ENCODE results near the gene UBE4A. TPM values are rescaled to one million over a fixed set of nuclear protein-coding genes. Genes with fewer than 3 reads are reported as not detected.
A peak's percentile ranks its signal among the peaks of the same experiment; 100 is the strongest.
"Not testable (repeated sequence)": the region's sequence is repeated elsewhere in the genome, so short reads cannot be mapped to it uniquely, and the experiment has no call there.

Gene UBE4A
- total RNA-seq, 1 donor, result 58.3 TPM

DNA sequence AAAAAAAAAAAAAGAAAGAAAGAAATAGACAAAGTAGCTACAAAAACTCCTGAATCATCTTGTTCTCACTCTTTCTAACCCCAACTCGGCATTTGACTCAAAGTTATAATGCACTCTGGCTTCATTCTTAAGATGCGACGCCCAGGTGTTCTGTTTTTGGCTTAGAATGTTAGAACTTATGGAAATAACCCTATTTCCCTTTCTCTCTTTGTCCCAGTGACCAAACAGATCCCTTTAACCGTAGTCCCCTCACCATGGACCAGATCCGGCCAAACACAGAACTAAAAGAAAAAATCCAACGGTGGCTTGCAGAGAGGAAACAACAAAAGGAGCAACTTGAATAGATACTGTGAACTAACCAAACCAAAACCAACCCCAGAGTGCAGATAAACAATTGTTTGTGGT, 36.7 kb downstream of the UBE4A start:
- TF ChIP-seq, protein P1, sequence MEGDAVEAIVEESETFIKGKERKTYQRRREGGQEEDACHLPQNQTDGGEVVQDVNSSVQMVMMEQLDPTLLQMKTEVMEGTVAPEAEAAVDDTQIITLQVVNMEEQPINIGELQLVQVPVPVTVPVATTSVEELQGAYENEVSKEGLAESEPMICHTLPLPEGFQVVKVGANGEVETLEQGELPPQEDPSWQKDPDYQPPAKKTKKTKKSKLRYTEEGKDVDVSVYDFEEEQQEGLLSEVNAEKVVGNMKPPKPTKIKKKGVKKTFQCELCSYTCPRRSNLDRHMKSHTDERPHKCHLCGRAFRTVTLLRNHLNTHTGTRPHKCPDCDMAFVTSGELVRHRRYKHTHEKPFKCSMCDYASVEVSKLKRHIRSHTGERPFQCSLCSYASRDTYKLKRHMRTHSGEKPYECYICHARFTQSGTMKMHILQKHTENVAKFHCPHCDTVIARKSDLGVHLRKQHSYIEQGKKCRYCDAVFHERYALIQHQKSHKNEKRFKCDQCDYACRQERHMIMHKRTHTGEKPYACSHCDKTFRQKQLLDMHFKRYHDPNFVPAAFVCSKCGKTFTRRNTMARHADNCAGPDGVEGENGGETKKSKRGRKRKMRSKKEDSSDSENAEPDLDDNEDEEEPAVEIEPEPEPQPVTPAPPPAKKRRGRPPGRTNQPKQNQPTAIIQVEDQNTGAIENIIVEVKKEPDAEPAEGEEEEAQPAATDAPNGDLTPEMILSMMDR (IDR thresholded peaks at IDR 0.05; ENCODE audit: insufficient read depth, low read depth, low read length), result no peak
- no peak for DNase-seq (ENCODE audit: low read depth)
- no peak overlapping the region for H3K4me3 ChIP-seq (ENCODE audit: low read depth, low read length)

DNA sequence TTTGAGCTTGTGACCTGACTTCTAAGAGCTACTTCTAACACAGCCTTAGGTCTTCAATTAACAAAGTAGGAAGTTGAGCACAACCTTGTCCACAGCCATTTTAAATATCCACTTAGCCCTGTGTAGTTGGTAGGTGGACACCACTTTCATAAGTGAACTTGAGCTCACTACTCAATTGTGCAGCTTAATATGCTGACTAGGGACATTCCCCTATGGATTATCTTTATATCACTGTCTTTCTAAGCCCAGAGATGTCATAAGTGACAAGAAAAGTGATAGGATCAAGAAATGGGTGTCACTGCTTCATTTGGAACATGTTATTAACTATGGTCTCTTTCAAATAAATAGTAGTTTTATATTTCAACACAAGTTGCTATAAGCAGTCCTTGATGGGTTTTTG, 38.0 kb downstream of the UBE4A start:
- DNase-seq (ENCODE audit: low read depth), result no peak
- H3K4me3 ChIP-seq (ENCODE audit: low read depth, low read length), result no peak overlapping the region
- TF ChIP-seq, protein P1 (IDR thresholded peaks at IDR 0.05; ENCODE audit: insufficient read depth, low read depth, low read length), result no peak

DNA sequence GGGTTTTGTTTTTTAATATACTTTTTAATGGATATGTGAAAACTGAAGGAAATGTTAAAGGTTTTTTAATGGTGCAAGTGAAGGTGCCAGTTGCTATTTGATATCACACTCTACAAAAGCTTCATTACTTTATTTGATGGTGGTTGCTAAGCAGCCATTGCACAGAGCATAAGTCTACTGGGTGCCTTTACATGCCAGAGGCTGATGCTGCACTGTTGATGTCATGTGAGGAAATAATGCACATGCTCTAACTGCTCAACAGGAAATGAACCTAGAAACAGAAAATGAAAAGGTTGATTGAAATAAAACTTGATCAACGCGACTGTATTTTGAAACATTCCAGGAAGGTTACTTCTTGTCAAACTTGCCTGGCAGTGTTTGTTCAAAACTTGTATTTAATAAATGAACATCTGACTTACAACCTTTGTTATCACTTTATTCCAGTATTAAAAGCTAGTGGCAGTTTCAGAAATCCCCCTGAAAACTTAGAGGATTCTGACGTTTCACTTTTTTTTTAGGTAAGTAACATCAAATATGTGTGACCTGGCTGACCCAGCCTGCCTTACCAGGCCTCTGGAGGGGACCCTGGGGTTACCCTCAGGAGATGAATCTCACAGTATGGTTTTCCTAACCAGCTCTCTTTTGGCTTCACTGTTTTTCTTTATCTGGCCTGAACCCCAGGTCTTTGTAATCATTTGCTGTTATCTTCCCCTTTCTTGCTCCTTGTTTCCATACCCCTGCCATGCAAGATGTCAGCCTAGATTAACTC, 39.6 kb downstream of the UBE4A start:
- no peak overlapping the region for H3K4me3 ChIP-seq (ENCODE audit: low read depth, low read length)
- TF ChIP-seq, protein P1 (IDR thresholded peaks at IDR 0.05; ENCODE audit: insufficient read depth, low read depth, low read length), result no peak
- DNase-seq (ENCODE audit: low read depth), result peak; percentile 8

DNA sequence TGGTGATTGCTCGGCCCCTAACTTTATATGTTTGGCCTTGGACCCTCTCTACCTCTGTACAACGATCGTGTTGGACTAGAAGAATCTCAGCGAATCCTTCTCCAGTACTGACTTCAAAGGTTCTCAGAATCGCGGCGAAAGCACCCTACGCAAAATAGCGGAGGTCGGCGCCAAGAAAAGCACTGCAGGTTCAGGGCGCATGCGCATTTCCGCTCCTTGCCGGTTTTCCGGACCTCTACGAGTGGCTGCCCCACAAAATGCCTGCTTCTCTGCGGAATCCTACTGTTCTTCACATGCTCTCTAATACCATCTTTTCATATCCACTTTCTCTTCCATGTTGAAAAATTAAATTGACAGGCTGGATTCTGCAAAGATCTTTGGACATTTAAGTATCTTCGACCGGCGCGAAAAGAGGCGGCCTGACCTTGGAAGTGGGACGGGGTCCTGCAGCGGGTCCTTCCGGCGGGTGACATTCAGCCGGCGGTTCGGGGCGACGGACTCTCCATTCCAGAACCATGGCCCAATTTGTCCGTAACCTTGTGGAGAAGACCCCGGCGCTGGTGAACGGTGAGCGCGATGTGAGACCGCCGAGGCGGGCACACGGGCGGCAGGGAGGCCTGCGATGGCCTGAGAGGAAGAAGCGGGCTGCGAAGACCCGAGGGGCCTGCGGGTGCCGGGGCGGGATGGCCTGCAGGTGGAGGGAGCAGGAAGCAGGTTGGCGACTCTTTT, 41.9 kb downstream of the UBE4A start, which contains the start of gene ATP5MG:
Gene ATP5MG, plus strand, starts transcription at position 456 of the 729 bp plus-strand sequence. Its CDS starts 60 bp downstream, at position 516.
- H3K4me3 ChIP-seq (ENCODE audit: low read depth, low read length), result peak within 1 kb of the TSS; percentile 80
- peak; percentile 87 for DNase-seq (ENCODE audit: low read depth)
- TF ChIP-seq, protein P1 (IDR thresholded peaks at IDR 0.05; ENCODE audit: insufficient read depth, low read depth, low read length), result no peak

DNA sequence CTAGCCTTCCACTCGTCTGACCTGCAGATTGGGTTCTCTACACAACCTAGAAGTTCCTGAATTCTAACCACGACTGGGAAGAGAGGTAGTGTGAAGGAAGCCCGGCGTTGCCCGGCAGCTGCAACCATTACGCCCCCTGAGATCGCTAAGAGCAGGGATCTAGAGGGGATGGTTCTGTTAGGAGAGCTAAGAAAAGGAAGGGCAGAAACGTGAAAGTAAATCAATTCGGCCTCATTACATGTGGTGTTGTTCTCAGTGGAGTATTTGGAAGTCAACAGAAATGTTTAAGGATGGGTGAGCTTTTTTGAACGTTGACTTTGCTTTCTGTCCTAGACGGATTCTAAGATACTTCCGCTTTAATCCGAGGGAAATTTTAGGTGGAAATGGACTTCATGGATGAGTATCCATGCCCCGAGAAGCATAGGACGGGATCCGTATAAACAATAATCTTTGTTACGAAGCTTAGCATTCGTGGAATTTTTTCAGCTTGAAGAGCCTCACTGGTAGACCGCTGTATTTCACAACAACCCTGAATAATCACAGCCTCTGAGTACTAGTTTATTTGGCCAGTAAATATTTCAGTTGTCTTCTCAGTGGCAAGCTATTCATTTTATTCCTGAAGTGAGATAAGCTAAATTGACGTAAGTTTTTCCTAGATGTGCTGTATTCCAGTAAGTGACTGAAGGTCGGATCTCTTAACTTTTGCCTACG, 42.6 kb downstream of the UBE4A start:
- H3K4me3 ChIP-seq (ENCODE audit: low read depth, low read length), result peak overlapping the region; percentile 80
- peak; percentile 93 for DNase-seq (ENCODE audit: low read depth)
- TF ChIP-seq, protein P1 (IDR thresholded peaks at IDR 0.05; ENCODE audit: insufficient read depth, low read depth, low read length), result no peak

DNA sequence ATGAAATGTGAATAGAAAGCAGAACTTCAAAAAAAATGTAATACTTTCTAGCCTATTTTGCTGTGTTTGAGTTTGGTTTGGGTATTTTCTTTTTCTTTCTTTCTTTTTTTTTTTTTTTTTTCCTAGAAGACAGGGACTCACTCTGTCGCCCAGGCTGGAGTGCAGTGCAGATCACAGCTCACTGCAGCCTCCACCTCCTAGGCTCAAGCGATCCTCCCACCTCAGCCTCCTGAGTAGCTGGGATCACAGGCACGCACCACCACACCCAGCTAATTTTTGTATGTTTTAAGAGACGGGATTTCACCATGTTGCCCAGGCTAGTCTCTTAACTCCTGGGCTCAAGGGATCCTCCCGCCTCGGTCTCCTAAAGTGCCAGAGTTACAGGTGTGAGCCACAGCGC, 43.2 kb downstream of the UBE4A start:
- not testable (repeated sequence) for DNase-seq (ENCODE audit: low read depth)
- peak overlapping the region; percentile 80 for H3K4me3 ChIP-seq (ENCODE audit: low read depth, low read length)
